ENCODE results near the gene DNAH7. TPM values are rescaled to one million over a fixed set of nuclear protein-coding genes. Genes with fewer than 3 reads are reported as not detected.

Gene DNAH7
- total and polyA plus RNA-seq, 2 donors (not counting 3 experiments of a cell fraction or from before 2014, with no cell fraction given), result 0.15 to 0.24 TPM

GRCh38 chr2:195863121-195863520 lies 205.5 kb downstream of the DNAH7 start:
- TF ChIP-seq EZH2 (IDR thresholded peaks at IDR 0.05; ENCODE audit: borderline replicate concordance, low read depth, low read length, severe bottlenecking), result no peak
- no peak for TF ChIP-seq POLR2A (IDR thresholded peaks at IDR 0.05; ENCODE audit: low read depth, low read length)
- no peak for TF ChIP-seq JUN (IDR thresholded peaks at IDR 0.05; ENCODE audit: borderline replicate concordance, insufficient read depth, insufficient read length, low read depth)
- no peak for TF ChIP-seq MYC (IDR thresholded peaks at IDR 0.05; ENCODE audit: low read depth, low read length)
- TF ChIP-seq MAX (IDR thresholded peaks at IDR 0.05; ENCODE audit: insufficient read depth, insufficient read length), result no peak
- TF ChIP-seq POLR2AphosphoS5 (IDR thresholded peaks at IDR 0.05; ENCODE audit: insufficient read depth, low read depth, low read length), result no peak
- TF ChIP-seq FOS (IDR thresholded peaks at IDR 0.05; ENCODE audit: borderline replicate concordance, insufficient read depth, low read length), result no peak
- no peak for TF ChIP-seq CTCF (IDR thresholded peaks at IDR 0.05; ENCODE audit: extremely low read depth in 1 of 2, insufficient read depth in 1 of 2, low read depth in 1 of 2, low read length in 2 of 2)
- no peak for TF ChIP-seq GATA2 (IDR thresholded peaks at IDR 0.05; ENCODE audit: insufficient read depth, insufficient read length, low read depth, low read length)
- ChIA-PET POLR2A (no interaction called here), CTCF (interaction anchor here (1.5 to 1.7 kb wide), 2 partner anchors 9 to 13 kb away, joined by 3 to 6 read pairs; no protein-coding TSS in a partner anchor)
- H3K4me2 ChIP-seq (ENCODE audit: insufficient read depth, low read length), result no peak overlapping the region
- DNase-seq (ENCODE audit: low read depth, low spot score) (no peak), FAIRE-seq (no peak)
- H3K4me1 ChIP-seq (ENCODE audit: control insufficient read depth, extremely low read depth, insufficient read depth, low read length), result no peaks in the 10 kb centered on the region
- H3K4me3 ChIP-seq (replicated peaks in 1 of 3; ENCODE audit: insufficient read depth in 1 of 3, low read depth in 1 of 3, low read length in 3 of 3), result no peak overlapping the region
- H3K36me3 ChIP-seq (ENCODE audit: control insufficient read depth in 2 of 2, extremely low read depth in 1 of 2, insufficient read depth in 2 of 2, low read length in 2 of 2), result no peaks in the 10 kb centered on the region
- no peak overlapping the region for H3K9ac ChIP-seq (replicated peaks; ENCODE audit: extremely low read depth, insufficient read depth, low read length)
- H4K20me1 ChIP-seq (replicated peaks; ENCODE audit: control insufficient read depth, extremely low read depth, insufficient read depth, low read length), result no peaks in the 10 kb centered on the region
- no peaks in the 10 kb centered on the region for H3K79me2 ChIP-seq (ENCODE audit: control insufficient read depth, insufficient read depth, low read length)
- no peaks in the 10 kb centered on the region for H3K27me3 ChIP-seq (ENCODE audit: control insufficient read depth in 2 of 2, insufficient read depth in 2 of 2, low read length in 2 of 2)
- H3K9me3 ChIP-seq (replicated peaks; ENCODE audit: control insufficient read depth, insufficient read depth, low read length), result no peaks in the 10 kb centered on the region
- H3K27ac ChIP-seq (ENCODE audit: insufficient read depth, low read depth, low read length), result no peak overlapping the region
- H2AFZ ChIP-seq (ENCODE audit: low read depth, low read length), result no peak overlapping the region
- H3K9me1 ChIP-seq (replicated peaks; ENCODE audit: control insufficient read depth, extremely low read depth, insufficient read depth, low read length), result no peaks in the 10 kb centered on the region
- BruUV-seq (replicated peaks), result no TSS peak
- dilution Hi-C loops (cut with MboI; ENCODE audit: extremely low pct_ligation_motif_present, low sequenced_read_pairs), result no loop called here
- intact Hi-C loops (cut with micrococcal nuclease), result no loop called here
